Dendritic cell treated with granulocyte-macrophage colony-stimulating factor and Interleukin-4, amounts not matched to agents 40 ng/mL and 50 ng/mL, for 4 days (primary cell): ENCODE measurements around the gene TLK2.

ENCODE experiments used
- H3K27ac Mint-ChIP-seq: one replicate; pipeline ENCODE4 v1.8.0; 2022; ENCODE audit warnings: mild to moderate bottlenecking, mixed read lengths
- H3K27me3 Mint-ChIP-seq: one replicate; pipeline ENCODE4 v1.8.0; 2022; ENCODE audit warnings: mild to moderate bottlenecking, mixed read lengths
- H3K36me3 Mint-ChIP-seq: one replicate; pipeline ENCODE4 v1.8.0; 2022; ENCODE audit warnings: low read depth, mixed read lengths
- H3K4me1 Mint-ChIP-seq: one replicate; pipeline ENCODE4 v1.8.0; 2022; ENCODE audit warnings: low read depth, mixed read lengths
- H3K4me3 Mint-ChIP-seq: one replicate; pipeline ENCODE4 v1.8.0; 2022; ENCODE audit warnings: mild to moderate bottlenecking, moderate library complexity, mixed read lengths
- H3K9me3 Mint-ChIP-seq: one replicate; pipeline ENCODE4 v1.8.0; 2022; ENCODE audit warnings: mixed read lengths
- intact Hi-C: fragments of 100-400 bp; cut with micrococcal nuclease; formaldehyde crosslinking; loops from one replicate; pipeline ENCODE4 v1.15.0; 2022

Gene TLK2

DNA sequence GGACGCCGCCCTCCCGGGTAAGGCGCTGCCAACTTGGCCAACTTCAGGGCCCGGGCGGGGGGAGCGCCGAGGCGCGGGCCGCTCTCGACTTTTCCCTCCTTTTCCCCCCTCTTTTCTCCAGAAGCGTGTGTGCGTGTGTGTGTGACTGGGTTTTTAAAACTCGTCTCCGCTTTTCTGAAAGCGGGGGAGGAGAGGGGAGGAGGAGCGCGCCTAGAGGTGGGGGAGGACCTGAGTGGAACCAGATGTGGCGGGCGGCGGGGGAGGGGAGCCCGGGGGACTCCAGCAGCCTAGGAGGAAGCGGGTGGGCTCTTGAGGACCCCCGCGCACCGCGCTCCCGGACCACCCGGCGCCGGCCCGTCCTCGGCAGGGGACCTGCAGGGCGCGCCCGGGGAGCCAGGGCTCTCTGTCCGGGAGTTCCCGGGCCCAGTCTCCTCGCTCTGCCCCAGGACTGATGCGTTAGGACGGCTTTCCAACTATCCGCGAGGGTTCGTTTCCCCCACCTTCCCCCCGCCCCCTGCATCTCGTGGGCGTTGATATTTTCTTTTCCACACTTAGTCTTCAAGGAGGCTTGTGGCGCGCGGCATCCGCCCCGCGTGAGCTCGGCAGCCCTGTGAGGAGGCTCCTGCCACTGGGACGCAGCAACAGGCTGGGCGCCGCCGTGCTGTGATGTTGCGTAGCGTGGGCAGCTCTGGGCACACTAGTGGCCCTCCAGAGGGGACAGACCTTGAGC, 149.4 kb downstream of the TLK2 start:
- Mint-ChIP-seq H3K4me3 (peak overlapping the region; percentile 77), H3K27me3 (peaks cover 57% of the 10 kb centered on the region), H3K27ac (peak overlapping the region; percentile 56), H3K36me3 (peaks cover 4% of the 10 kb centered on the region), H3K4me1 (peaks cover 59% of the 10 kb centered on the region), H3K9me3 (no peaks in the 10 kb centered on the region)
- intact Hi-C loops = no loop called here

DNA sequence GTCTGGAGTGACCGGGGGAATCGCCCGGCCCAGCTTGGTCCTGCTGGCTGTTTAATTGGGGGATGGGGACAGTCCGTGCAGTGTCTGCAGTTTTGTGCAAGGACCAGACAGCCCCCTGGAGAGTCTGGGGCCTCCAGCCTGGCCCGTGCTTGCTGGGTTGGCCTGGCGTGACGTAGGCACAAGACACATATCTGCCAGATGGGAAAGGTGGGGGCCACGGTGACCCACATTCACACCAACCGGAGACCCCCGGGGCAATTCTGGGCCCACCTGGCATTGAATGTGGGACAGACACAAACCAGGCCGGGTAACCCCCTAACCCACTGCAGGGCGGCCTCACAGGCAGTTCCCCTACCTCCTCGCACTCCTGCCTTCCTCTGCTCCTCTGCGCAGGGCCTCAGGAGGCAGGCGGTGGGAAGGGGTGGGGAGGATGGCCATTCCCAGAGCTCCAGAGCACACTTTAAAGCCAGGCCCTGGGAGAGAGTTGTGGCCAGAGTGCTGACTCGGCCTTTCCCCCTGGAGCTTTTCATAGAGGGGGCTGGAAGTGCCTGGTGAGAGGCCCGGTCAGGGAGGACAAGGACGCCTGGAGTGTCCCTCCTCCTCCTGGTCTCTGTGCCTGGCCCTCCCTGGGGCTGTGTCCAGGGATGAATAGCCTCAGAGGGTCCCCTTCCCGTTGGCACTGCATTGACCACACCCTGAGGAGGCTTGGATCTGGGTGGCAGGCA, 150.4 kb downstream of the TLK2 start:
- intact Hi-C loops = no loop called here
- Mint-ChIP-seq H3K36me3 (peaks cover 4% of the 10 kb centered on the region), H3K27ac (no peak overlapping the region), H3K27me3 (peaks cover 57% of the 10 kb centered on the region), H3K4me3 (peak overlapping the region; percentile 77), H3K9me3 (no peaks in the 10 kb centered on the region), H3K4me1 (peaks cover 59% of the 10 kb centered on the region)

DNA sequence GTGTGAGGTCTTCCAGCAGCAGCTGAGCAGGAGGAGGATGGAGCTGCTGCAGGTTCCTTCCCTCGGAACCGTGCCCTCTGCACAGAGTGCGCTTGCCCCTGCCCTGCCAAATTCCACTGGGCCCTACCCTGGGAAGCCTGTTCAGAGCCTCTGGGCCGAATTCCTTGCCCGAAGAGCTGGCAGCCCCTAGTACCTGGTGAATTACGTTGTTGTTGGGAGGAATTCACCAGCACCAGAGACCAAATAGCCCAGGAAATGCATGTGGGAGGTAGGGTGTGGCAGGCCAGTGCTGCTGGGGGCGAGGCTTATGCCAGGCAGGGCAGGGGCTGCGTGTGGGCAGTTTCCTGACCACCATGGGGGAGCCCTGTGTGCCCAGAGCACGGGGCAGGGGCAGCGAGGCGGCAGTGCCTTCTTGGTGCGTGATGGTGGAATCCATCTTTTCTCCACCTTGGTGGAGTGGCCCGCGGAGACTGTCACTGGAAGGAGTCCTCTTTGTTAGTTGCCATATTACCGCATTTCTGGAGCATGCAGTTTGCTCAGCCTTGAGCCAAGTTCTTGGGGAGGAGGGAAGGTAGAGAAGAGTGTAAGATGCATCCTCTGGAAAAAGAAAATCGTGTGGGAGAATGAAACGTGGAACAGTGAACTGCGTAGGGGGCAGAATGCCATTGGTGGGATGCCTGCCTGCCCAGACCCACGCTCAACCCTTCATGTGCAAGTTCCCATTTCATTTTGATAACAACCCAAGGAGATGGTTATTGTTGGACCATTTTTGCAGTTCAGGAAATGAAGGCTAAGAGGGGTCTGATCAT, 151.1 kb downstream of the TLK2 start:
- H3K4me1 Mint-ChIP-seq = peaks cover 61% of the 10 kb centered on the region
- intact Hi-C loops = no loop called here
- H3K27me3 Mint-ChIP-seq = peaks cover 57% of the 10 kb centered on the region
- no peak overlapping the region for H3K27ac Mint-ChIP-seq
- no peaks in the 10 kb centered on the region for H3K9me3 Mint-ChIP-seq
- peak overlapping the region; percentile 24 for H3K4me3 Mint-ChIP-seq
- peaks cover 4% of the 10 kb centered on the region for H3K36me3 Mint-ChIP-seq

DNA sequence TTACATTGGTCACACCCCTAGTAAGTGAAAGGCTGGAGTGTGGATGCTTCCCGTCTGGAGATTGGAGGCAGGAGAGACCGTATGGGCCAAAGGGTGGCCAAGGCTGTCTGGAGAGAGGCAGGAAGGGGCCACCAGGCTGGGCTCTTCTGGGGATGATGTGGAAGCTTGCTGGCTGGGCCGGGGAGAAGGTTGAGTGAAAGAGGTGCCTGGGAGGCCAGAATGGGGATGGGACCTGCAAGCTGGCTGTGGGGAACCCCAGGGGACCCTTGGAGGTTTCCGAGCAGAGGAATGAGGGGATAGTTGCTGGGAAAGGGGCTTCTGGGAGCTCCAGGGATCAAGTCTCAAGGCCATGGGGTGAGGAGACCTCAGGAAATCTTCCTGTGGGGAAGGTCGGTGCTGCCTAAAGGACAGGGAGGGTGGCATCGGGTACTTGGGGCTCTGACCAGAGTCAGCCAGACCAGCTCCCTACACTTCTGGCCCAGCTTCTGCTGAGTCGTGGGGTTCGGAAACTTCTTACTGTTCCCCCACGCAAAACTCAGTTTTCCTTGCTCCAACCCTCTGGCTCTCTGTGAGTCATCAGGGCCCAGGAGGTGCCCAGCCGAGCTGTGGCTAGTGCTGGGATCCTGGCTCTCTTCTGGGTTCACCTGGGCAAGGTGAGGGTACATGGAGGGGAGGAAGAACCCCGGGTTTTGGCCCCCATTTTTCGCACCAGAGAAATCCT, 151.9 kb downstream of the TLK2 start:
- H3K36me3 Mint-ChIP-seq = peaks cover 4% of the 10 kb centered on the region
- H3K27me3 Mint-ChIP-seq = peaks cover 57% of the 10 kb centered on the region
- H3K27ac Mint-ChIP-seq = no peak overlapping the region
- peaks cover 61% of the 10 kb centered on the region for H3K4me1 Mint-ChIP-seq
- H3K4me3 Mint-ChIP-seq = no peak overlapping the region
- intact Hi-C loops = no loop called here
- H3K9me3 Mint-ChIP-seq = no peaks in the 10 kb centered on the region

DNA sequence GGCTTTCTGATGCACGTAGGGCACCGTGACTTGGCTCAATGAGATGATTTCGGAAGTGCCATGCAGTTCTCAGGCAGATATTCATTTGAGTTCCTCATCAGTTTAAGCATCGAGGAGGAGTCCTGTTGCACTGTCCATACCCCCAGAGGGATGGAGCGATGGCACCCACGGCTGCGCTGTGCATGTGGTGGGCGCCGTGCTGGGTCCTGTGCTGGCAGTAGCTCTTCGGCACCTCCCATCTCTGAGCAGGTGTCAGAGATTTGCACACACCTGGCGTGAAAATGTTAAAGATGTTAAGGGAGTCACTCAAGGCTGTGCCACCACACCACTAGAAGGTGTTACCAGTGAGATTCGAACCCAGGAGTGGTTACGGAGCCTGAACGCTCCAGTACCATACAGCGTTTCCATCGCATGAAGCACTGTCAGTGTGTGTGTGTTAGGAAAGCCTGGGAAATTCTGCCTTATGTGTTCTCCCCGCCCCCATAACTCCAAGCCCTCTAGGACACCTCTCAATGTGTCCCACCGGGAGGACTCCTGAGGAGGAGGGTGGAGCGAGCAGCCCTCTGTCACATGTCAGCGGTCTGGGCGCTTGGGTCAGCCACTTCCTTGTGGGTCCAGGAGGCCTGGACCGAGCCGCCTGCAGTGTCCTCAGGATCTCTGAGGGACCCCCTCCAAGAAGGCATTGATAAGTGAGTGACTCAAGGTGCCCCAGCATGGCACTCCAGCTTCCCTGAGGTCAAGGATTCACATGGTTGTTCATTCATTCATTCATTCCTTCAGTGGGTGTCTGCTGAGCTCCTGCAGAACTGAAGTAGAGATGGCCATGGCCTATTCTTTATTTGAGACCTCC, 152.7 kb downstream of the TLK2 start:
- peaks cover 53% of the 10 kb centered on the region for H3K4me1 Mint-ChIP-seq
- H3K4me3 Mint-ChIP-seq = no peak overlapping the region
- no peak overlapping the region for H3K27ac Mint-ChIP-seq
- H3K27me3 Mint-ChIP-seq = peaks cover 54% of the 10 kb centered on the region
- H3K36me3 Mint-ChIP-seq = peaks cover 4% of the 10 kb centered on the region
- no peaks in the 10 kb centered on the region for H3K9me3 Mint-ChIP-seq
- intact Hi-C loops = no loop called here

DNA sequence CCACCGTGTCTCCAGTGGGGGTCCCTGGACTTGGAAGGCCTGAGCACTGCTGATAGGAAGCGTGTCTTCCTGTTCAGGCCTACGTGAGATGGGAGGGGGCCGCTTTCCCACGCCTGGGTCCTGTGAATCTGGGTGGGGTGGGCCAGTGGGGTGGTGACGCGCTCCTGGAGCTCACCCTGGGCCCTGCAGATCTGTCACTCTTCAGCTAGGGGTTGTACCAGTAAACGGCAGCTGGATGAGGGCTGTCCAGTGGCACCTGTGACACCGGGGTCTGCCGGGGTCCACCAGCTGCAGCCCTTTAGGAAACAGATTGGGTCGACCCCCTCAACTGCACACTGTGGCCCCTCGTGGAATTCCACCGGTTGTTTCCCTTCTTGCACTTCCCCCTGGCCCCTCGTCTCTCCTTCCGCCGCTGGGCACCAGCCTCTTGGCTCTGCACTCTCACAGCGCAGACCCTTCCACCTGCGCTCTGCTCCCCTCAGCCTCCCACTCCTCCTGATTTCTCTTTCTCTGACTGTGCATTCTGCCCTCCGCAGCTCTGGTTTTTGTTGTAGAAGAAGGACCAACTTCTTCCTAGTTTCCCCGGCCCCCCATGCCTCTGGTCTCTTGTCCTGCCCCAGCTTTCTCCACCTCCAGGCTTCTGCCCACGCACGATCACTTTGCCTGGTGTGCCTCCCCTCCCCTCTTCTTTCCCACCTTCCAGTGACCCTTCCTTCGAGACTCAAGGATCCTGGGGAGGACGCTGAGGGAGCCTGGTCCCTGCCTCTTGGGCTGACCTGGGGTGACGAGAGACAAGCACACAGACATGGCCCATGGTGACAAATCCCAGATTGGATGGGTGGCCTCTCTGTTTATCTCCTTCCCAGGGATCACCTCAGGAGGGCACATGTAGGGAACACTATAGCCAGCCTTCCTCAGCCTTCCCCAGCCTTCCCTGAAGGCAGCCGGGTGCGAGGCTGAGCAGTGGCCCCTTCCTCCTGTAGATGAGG, 153.6 kb downstream of the TLK2 start:
- no peak overlapping the region for H3K4me3 Mint-ChIP-seq
- intact Hi-C loops = no loop called here
- peaks cover 45% of the 10 kb centered on the region for H3K27me3 Mint-ChIP-seq
- no peaks in the 10 kb centered on the region for H3K9me3 Mint-ChIP-seq
- H3K4me1 Mint-ChIP-seq = peaks cover 46% of the 10 kb centered on the region
- peaks cover 4% of the 10 kb centered on the region for H3K36me3 Mint-ChIP-seq
- no peak overlapping the region for H3K27ac Mint-ChIP-seq

DNA sequence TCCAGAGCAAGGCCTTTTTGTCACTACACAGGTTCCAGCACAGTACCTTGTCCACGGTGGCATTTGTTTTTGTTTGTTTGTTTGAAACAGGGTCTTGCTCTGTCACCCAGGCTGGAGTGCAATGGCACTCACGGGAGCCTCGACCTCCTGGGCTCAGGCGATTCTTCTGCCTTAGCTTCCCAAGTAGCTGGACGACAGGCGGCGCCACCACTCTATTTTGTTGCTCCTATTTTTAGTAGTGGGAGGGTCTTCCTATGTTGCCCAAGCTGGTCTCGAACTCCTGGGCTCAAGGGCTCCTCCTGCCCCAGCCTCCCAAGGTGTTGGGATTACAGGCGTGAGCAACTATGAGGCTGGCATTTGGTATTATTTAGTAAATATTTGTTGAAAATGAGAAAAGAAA, 159.2 kb downstream of the TLK2 start:
- H3K27me3 Mint-ChIP-seq = peaks cover under 1% of the 10 kb centered on the region
- intact Hi-C loops = no loop called here

DNA sequence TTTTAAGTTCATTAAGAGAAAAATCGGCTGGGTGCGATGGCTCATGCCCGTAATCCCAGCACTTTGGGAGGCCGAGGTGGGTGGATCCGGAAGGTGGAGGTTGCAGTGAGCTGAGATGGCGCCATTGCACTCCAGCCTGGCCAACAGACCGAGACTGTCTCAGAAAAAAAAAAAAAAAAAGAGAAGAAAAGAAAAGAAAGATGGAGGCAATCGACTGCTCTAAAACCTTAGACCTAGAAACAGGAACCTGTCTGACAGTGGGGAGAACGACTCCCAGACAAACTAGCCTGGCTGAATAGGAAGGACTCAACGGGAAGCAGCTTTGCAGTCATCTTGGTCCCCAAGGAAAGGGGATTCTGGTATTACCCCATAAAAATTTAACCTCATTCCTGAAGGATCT, 162.5 kb downstream of the TLK2 start:
- H3K27me3 Mint-ChIP-seq = no peaks in the 10 kb centered on the region
- H3K36me3 Mint-ChIP-seq = no peaks in the 10 kb centered on the region
- H3K27ac Mint-ChIP-seq = no peak overlapping the region
- no peaks in the 10 kb centered on the region for H3K9me3 Mint-ChIP-seq
- intact Hi-C loops = no loop called here
- no peak overlapping the region for H3K4me3 Mint-ChIP-seq
- H3K4me1 Mint-ChIP-seq = no peaks in the 10 kb centered on the region

More for the DNA sequence above, 159.2 kb downstream of the TLK2 start:
- Mint-ChIP-seq H3K4me1 (peaks cover 12% of the 10 kb centered on the region), H3K9me3 (no peaks in the 10 kb centered on the region), H3K36me3 (no peaks in the 10 kb centered on the region), H3K4me3 (no peak overlapping the region), H3K27ac (no peak overlapping the region)

DNA sequence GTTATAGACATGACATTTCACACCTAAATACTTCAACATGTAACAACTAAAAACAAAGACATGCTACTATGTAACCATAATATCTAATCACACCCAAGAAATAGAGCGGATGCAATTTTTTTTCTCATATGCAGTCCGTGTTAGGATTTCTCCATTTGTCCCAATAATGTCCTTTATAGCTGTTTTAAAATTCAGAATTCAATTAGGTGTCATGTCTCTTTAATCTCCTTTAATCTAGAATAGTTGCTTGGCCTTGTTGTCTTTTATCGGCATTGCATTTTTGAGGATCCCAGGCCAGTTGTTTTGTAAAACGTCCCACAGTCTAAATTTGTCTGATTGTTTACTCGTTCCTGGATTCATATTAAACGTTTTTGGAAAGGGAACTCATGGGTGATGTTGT, 163.3 kb downstream of the TLK2 start:
- no peaks in the 10 kb centered on the region for H3K36me3 Mint-ChIP-seq
- no peaks in the 10 kb centered on the region for H3K27me3 Mint-ChIP-seq
- intact Hi-C loops = no loop called here
- no peak overlapping the region for H3K4me3 Mint-ChIP-seq
- no peak overlapping the region for H3K27ac Mint-ChIP-seq
- no peaks in the 10 kb centered on the region for H3K9me3 Mint-ChIP-seq
- no peaks in the 10 kb centered on the region for H3K4me1 Mint-ChIP-seq

DNA sequence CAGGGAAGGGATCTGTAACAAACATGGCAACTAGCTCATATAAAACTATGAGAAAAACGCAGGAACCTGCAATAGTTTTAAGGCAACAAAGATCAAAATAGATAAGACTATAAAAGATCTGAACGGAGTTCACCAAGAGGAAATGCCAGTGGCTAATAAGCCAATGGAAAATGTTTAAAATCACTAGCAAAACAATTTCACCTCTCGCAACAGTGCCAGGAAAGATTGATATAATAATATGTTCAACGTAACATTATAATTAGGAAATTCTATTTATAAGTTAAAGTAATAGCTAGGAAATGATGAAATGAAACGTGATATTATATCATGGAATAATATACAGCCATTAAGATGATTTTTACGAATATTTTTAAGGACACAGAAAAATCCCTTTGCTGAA, 164.9 kb downstream of the TLK2 start:
- Mint-ChIP-seq H3K4me1 (no peaks in the 10 kb centered on the region), H3K36me3 (no peaks in the 10 kb centered on the region), H3K9me3 (no peaks in the 10 kb centered on the region), H3K4me3 (no peak overlapping the region), H3K27ac (no peak overlapping the region), H3K27me3 (peaks cover 2% of the 10 kb centered on the region)
- intact Hi-C loops = no loop called here

DNA sequence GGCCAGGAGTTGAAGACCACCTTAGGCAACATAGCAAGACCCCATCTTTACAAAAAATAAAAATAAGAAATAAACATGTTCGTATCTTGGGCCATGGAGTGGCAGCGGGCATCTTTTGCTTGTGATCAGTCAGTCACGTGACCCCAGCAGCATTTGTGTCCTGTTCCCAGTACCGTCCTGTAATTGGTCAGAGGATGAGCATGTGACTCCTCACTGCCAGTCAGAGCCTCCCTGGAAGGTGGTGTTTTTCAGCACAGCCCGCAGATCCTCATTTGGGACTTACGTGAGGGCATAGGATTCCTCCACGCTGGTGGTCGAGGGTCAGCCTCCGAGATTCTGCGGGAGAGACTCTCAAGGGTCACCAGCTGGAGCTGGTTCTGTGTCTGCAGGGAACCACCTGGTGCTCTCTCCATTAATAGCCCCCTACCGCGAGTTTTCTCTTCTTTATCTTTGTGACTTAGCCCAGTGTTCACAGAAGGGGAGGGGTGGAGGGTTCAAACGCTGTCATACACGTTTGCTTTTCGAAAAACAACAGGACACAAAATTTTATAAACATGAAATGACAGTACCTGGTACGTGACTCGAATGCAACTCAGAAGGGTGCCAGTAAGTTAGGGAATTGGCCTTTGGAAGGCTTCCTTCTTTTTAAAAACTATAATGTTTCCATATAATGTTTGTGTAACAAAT, 166.0 kb downstream of the TLK2 start:
- Mint-ChIP-seq H3K4me1 (no peaks in the 10 kb centered on the region), H3K27ac (no peak overlapping the region), H3K36me3 (no peaks in the 10 kb centered on the region), H3K4me3 (no peak overlapping the region), H3K9me3 (no peaks in the 10 kb centered on the region), H3K27me3 (peaks cover 4% of the 10 kb centered on the region)
- intact Hi-C loops = no loop called here
